Esophagus squamous epithelium (tissue), 5 donors: Measurements from ENCODE around the gene TRMT11. TPM values are rescaled to one million over a fixed set of nuclear protein-coding genes. Genes with fewer than 3 reads are reported as not detected.

ENCODE experiments used
- DNase-seq: peaks from one replicate; lab custom pipeline; 2025; lab: John Stamatoyannopoulos, UW
- H3K27ac ChIP-seq, 4 donors: fragments of 200-600 bp; sonication (generic); one replicate each; pipeline ENCODE4 v1.5.1; 2016 to 2019; ENCODE audit warnings: mild to moderate bottlenecking in 1 of 4
- H3K27me3 ChIP-seq, 4 donors: fragments of 200-600 bp; sonication (generic); 1 replicate in 3 of 4; 2 replicates in 1 of 4; pipeline versions ENCODE4 v1.5.1 to v1.6.0; 2017 to 2021; ENCODE audit warnings: antibody characterized with exemption in 1 of 4
- H3K36me3 ChIP-seq, 3 donors: fragments of 200-600 bp; sonication (generic); one replicate each; pipeline ENCODE4 v1.5.1; 2016 to 2019
- H3K4me1 ChIP-seq, 3 donors: fragments of 200-600 bp; sonication (generic); one replicate each; pipeline ENCODE4 v1.5.1; 2017 to 2019
- H3K4me3 ChIP-seq, 4 donors: fragments of 200-600 bp; sonication (generic); 1 replicate in 3 of 4; 2 replicates in 1 of 4; pipeline ENCODE4 v1.5.1; 2016 to 2019; ENCODE audit warnings: mild to moderate bottlenecking in 2 of 4, moderate library complexity in 1 of 4
- H3K9me3 ChIP-seq, 3 donors: fragments of 200-600 bp; sonication (generic); one replicate each; pipeline ENCODE4 v1.5.1; 2016 to 2019
- CTCF ChIP-seq, 6 experiments: fragments of 450-650 bp in 4 of 6; fragments of 200-600 bp in 2 of 6; sonication (generic) in 2 of 6; IDR thresholded peaks; one replicate each; pipeline ENCODE4 v1.5.1; 2016 to 2019; ENCODE audit warnings: antibody characterized with exemption in 6 of 6, mild to moderate bottlenecking in 4 of 6, moderate library complexity in 4 of 6
- POLR2A ChIP-seq, 4 donors: fragments of 450-650 bp; IDR thresholded peaks; one replicate each; pipeline ENCODE4 v1.6.1; 2017; ENCODE audit warnings: antibody characterized with exemption in 4 of 4, mild to moderate bottlenecking in 4 of 4, moderate library complexity in 3 of 4
- WGBS, 2 donors: methylation state at CpG; one replicate each; pipeline ENCODE4 v1.1.5; 2018; 5-methylcytosine and 5-hydroxymethylcytosine counted together
- intact Hi-C: fragments of 100-400 bp; cut with DNase I; formaldehyde crosslinking; loops from one replicate; pipeline ENCODE4 v1.15.0; 2022
- small RNA-seq, 4 donors: library from RNA; depleted of rRNA; stranded (forward); fragments of <200 nt; gene quantifications; one replicate each; pipeline ENCODE3, GENCODE V24; 2016
- total RNA-seq, 4 donors: library from RNA; depleted of rRNA; stranded (reverse); fragments of >200 nt; gene quantifications; one replicate each; pipeline ENCODE4 v1.1.0, GENCODE V29; 2016
- donor health status: DM: yes; HTN: yes; CAD: no.

Gene TRMT11
- total RNA-seq, 4 donors from 2014 or later, result 7.8 to 23.3 (median 17.2) TPM

DNA sequence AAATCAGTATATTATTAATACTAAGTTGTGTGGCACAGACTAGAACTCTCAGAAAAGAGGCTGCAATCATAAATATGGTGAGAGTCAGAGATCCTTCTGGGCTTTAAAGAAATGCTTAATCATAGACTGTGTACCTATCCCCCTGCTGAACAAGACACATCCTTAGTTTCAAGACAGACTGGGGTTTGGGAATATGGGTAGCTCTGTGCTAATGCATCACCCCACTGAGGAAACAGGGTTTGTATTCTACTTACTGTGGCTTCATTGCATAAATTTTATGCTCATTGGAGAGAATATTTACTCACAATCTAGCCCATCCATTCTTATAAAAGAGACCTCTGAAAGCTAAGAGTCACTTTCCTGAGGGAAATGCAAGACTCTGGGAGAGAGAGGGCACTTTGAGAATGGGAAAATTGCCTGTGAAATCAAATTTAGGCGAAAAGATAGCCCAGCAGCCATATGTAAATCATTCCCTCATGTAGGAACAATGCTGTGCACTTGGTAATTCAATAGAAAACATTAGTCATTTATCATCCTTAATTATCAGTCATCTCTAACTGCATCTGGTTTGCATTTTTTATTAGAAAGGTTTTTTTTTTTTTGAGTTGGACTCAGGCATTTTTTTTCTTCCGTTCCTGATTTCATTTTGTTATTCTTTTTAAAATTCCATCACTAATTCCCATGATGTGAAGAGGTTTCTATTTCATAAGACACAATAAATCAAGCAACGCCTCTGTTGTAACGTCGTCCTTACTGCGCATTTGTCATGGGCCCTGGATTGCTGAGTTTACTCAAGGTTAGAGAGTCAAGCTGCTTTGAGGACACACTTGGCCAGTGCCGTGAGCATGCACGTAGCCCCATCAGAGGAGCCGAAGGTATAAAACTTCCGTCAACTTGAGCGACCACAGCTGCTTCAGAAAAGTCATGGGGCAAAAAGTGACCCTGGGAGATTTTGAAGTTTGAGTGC lies 91.8 kb downstream of the TRMT11 start:
- Histone ChIP-seq H3K36me3 (no peaks in the 10 kb centered on the region), H3K27me3 (no peaks in the 10 kb centered on the region), H3K9me3 (no peaks in the 10 kb centered on the region), H3K4me1 (peaks cover 0 to 18% (median 0%) of the 10 kb centered on the region in 3 donors), H3K27ac (peak overlapping the region; percentile 6 to 70 (median 61)), H3K4me3 (no peak overlapping the region)
- no peak for DNase-seq
- TF ChIP-seq POLR2A (IDR thresholded peaks at IDR 0.05), result no peak
- no peak for TF ChIP-seq CTCF (IDR thresholded peaks at IDR 0.05)
- intact Hi-C loops, result no loop called here
- WGBS, 2 donors, result 72 to 94% methylated on average over 11 of the region's 11 CpGs

- no peak overlapping the region for H3K27ac ChIP-seq
- H3K36me3 ChIP-seq, result no peaks in the 10 kb centered on the region
- no peak for DNase-seq
- intact Hi-C loops, result no loop called here
- 100% methylated on average over 1 of the region's 1 CpG for WGBS, 2 donors
- no peaks in the 10 kb centered on the region for H3K4me1 ChIP-seq
- TF ChIP-seq CTCF (IDR thresholded peaks at IDR 0.05) (no peak), POLR2A (IDR thresholded peaks at IDR 0.05) (no peak)
- H3K27me3 ChIP-seq, result no peaks in the 10 kb centered on the region
- no peak overlapping the region for H3K4me3 ChIP-seq
- H3K9me3 ChIP-seq, result no peaks in the 10 kb centered on the region
These were observed 97.5 kb downstream of the TRMT11 start for GRCh38 chr6:126083875-126084274.

- Histone ChIP-seq H3K27ac (no peak overlapping the region), H3K27me3 (no peaks in the 10 kb centered on the region), H3K4me1 (no peaks in the 10 kb centered on the region), H3K4me3 (no peak overlapping the region), H3K36me3 (no peaks in the 10 kb centered on the region), H3K9me3 (no peaks in the 10 kb centered on the region)
- TF ChIP-seq CTCF (IDR thresholded peaks at IDR 0.05), result no peak
- no peak for TF ChIP-seq POLR2A (IDR thresholded peaks at IDR 0.05)
- intact Hi-C loops, result no loop called here
- no peak for DNase-seq
- 74 to 85% methylated on average over 3 of the region's 3 CpGs for WGBS, 2 donors
These were observed 100.2 kb downstream of the TRMT11 start for GRCh38 chr6:126086560-126086959.

Small RNA genes within 50 kb of the gene (small RNA-seq; reads per million reads assigned to genes)
- gene RNA5SP216, result 0 reads per million in 4 donors

Other genes starting within 250 kb of the TRMT11 start
- gene HEY2, start 236.9 kb upstream of the TRMT11 start, total RNA-seq, result 1 to 10 TPM in 2 of 4 donors, under 1 TPM in 1, not detected in 1; 0.61 to 2.8 (median 1.3) TPM
- gene NCOA7, start 195.6 kb upstream of the TRMT11 start, total RNA-seq, result 10 to 100 TPM; 30.9 to 85.1 (median 45.8) TPM
- 10 to 100 TPM; 15.4 to 22.5 (median 20.7) TPM for gene HINT3, start 29.8 kb upstream of the TRMT11 start, total RNA-seq